HCT116 (cell line): ENCODE measurements around the gene HDGF. TPM values are rescaled to one million over a fixed set of nuclear protein-coding genes. Genes with fewer than 3 reads are reported as not detected.

Source experiments
- ATAC-seq: fragments of 200-7000 bp; cut with Tn5 transposase; 2 replicates; pipeline ENCODE4 v1.9.1; 2020; ENCODE audit warnings: mild to moderate bottlenecking, moderate library complexity
- BruUV-seq: library from RNA; stranded (reverse); fragments of 400-500 nt; replicated peaks from 2 replicates; lab custom pipeline; 2021; lab: Mats Ljungman, UMichigan
- CTCF ChIA-PET: fragments of 300-600 bp; sonication (Branson Sonifier 250); formaldehyde crosslinking; loops from one replicate; lab custom pipeline; 2021; ENCODE audit warnings: antibody characterized with exemption; lab: Charles Lee
- POLR2A ChIA-PET: fragments of 300-600, 350-600 bp; sonication (Branson Sonifier 250); formaldehyde crosslinking; loops from one replicate; lab custom pipeline; 2021; ENCODE audit warnings: antibody characterized with exemption; lab: Charles Lee
- RAD21 ChIA-PET, 2 experiments: fragments of 300-600 bp; sonication (Branson Sonifier 250); formaldehyde crosslinking; loops; one replicate each; lab custom pipeline; 2023; ENCODE audit warnings: low total read pairs in 2 of 2; ENCODE audit not compliant: uncharacterized antibody in 2 of 2, unreplicated experiment in 2 of 2, low non-redundant PET in 1 of 2; lab: Charles Lee
- DNase-seq: peaks from one replicate; pipeline ENCODE4 v3.0.0-alpha.2; 2010; ENCODE audit warnings: low read depth, low spot score
- H2AFZ ChIP-seq: fragments of 200-600 bp; shearing (Covaris generic), sonication (generic); 2 replicates; pipeline ENCODE4 v1.6.1; 2017; ENCODE audit warnings: low read depth, mixed run types, mixed read lengths, antibody characterized with exemption, low read length; ENCODE audit not compliant: poor library complexity, severe bottlenecking
- H3K27ac ChIP-seq: 2 replicates; pipeline ENCODE4 v1.5.1; 2012; ENCODE audit warnings: low read depth, low read length
- H3K27me3 ChIP-seq: fragments of 200-600 bp; sonication (generic); 2 replicates; pipeline ENCODE4 v1.6.1; 2016; ENCODE audit warnings: mixed run types, low read length, mixed read lengths; ENCODE audit not compliant: insufficient read depth
- H3K36me3 ChIP-seq, 2 experiments: fragments of 200-500 bp in 1 of 2; fragments of 200-600 bp in 1 of 2; sonication (Bioruptor generic) in 1 of 2; sonication (generic) in 1 of 2; 2 replicates each; pipeline versions ENCODE4 v1.5.1 to v1.6.1; 2014 to 2016; ENCODE audit warnings: low read length in 2 of 2, inconsistent platforms in 1 of 2, mixed read lengths in 1 of 2, mixed run types in 1 of 2; ENCODE audit not compliant: insufficient read depth in 2 of 2, control insufficient read depth in 1 of 2
- H3K4me1 ChIP-seq, 2 experiments: fragments of 200-600 bp in 1 of 2; sonication (generic) in 1 of 2; 2 replicates each; pipeline versions ENCODE4 v1.5.1 to v1.6.1; 2012 to 2017; ENCODE audit warnings: low read length in 2 of 2, inconsistent platforms in 1 of 2, mild to moderate bottlenecking in 1 of 2, mixed read lengths in 1 of 2, mixed run types in 1 of 2, moderate library complexity in 1 of 2; ENCODE audit not compliant: insufficient read depth in 2 of 2, control insufficient read depth in 1 of 2
- H3K4me2 ChIP-seq: fragments of 200-600 bp; sonication (generic); 2 replicates; pipeline ENCODE4 v1.6.1; 2017; ENCODE audit warnings: mixed run types, low read length, mixed read lengths
- H3K4me3 ChIP-seq, 2 experiments: fragments of 200-600 bp in 1 of 2; sonication (generic) in 1 of 2; replicated peaks in 1 of 2; 2 replicates each; pipeline ENCODE4 v1.5.1; 2011 to 2016; ENCODE audit warnings: low read length in 2 of 2, control low read depth in 1 of 2, low read depth in 1 of 2, mild to moderate bottlenecking in 1 of 2, mixed read lengths in 1 of 2, mixed run types in 1 of 2
- H3K79me2 ChIP-seq: fragments of 200-600 bp; sonication (generic); 2 replicates; pipeline ENCODE4 v1.6.1; 2017; ENCODE audit warnings: mild to moderate bottlenecking, mixed run types, low read length, moderate library complexity, mixed read lengths; ENCODE audit not compliant: insufficient read depth
- H3K9ac ChIP-seq: fragments of 200-600 bp; sonication (generic); 2 replicates; pipeline ENCODE4 v1.6.1; 2016; ENCODE audit warnings: low read length, mixed read lengths
- H3K9me2 ChIP-seq: fragments of 200-600 bp; sonication (generic), shearing (Covaris generic); 2 replicates; pipeline ENCODE4 v1.6.1; 2017; ENCODE audit warnings: mixed run types, mild to moderate bottlenecking, moderate library complexity; ENCODE audit not compliant: insufficient read depth
- H3K9me3 ChIP-seq, 2 experiments: fragments of 200-500 bp in 1 of 2; fragments of 200-600 bp in 1 of 2; sonication (Bioruptor generic) in 1 of 2; sonication (generic) in 1 of 2; 2 replicates each; pipeline ENCODE4 v1.6.1; 2014 to 2017; ENCODE audit warnings: low read length in 2 of 2, mixed read lengths in 2 of 2, inconsistent platforms in 1 of 2, low read depth in 1 of 2, mild to moderate bottlenecking in 1 of 2, mixed run types in 1 of 2, moderate library complexity in 1 of 2; ENCODE audit not compliant: control insufficient read depth in 1 of 2, insufficient read depth in 1 of 2
- H4K20me1 ChIP-seq: fragments of 200-600 bp; sonication (generic), shearing (Covaris generic); 2 replicates; pipeline ENCODE4 v1.6.1; 2017; ENCODE audit warnings: mixed run types, mild to moderate bottlenecking, moderate library complexity; ENCODE audit not compliant: insufficient read depth
- CBX3 ChIP-seq: IDR thresholded peaks from 2 replicates; pipeline ENCODE4 v1.6.1; 2012; ENCODE audit warnings: low read depth
- CEBPB ChIP-seq: IDR thresholded peaks from 2 replicates; pipeline ENCODE4 v1.6.1; 2012; ENCODE audit warnings: low read depth
- ELF1 ChIP-seq: IDR thresholded peaks from 2 replicates; pipeline ENCODE4 v1.6.1; 2012; ENCODE audit warnings: low read depth, borderline replicate concordance
- EZH2 ChIP-seq: fragments of 200-600 bp; sonication (generic); IDR thresholded peaks from 2 replicates; pipeline ENCODE4 v1.6.1; 2017; ENCODE audit warnings: antibody characterized with exemption, mixed run types
- EZH2phosphoT487 ChIP-seq: fragments of 200-600 bp; IDR thresholded peaks from 2 replicates; pipeline ENCODE4 v1.6.1; 2018; ENCODE audit warnings: antibody characterized with exemption, borderline replicate concordance
- JUND ChIP-seq: IDR thresholded peaks from 2 replicates; pipeline ENCODE4 v1.6.1; 2012
- POLR2A ChIP-seq: IDR thresholded peaks from 2 replicates; pipeline ENCODE4 v1.7.0; 2011; ENCODE audit warnings: borderline replicate concordance; ENCODE audit not compliant: insufficient read depth, insufficient read length; ENCODE audit errors: extremely low read depth
- POLR2AphosphoS5 ChIP-seq: IDR thresholded peaks from 2 replicates; pipeline ENCODE4 v1.6.1; 2011; ENCODE audit warnings: mild to moderate bottlenecking, low read depth, low read length, moderate library complexity
- RAD21 ChIP-seq: IDR thresholded peaks from 2 replicates; pipeline ENCODE4 v1.6.1; 2012; ENCODE audit warnings: low read depth, mild to moderate bottlenecking
- SP1 ChIP-seq: IDR thresholded peaks from 2 replicates; pipeline ENCODE4 v1.6.1; 2012; ENCODE audit warnings: low read depth
- SRF ChIP-seq: IDR thresholded peaks from 2 replicates; pipeline ENCODE4 v1.6.1; 2012; ENCODE audit warnings: low read depth
- TCF7L2 ChIP-seq: IDR thresholded peaks from 2 replicates; pipeline ENCODE4 v1.7.0; 2011; ENCODE audit warnings: borderline replicate concordance, inconsistent platforms; ENCODE audit not compliant: insufficient read depth, insufficient read length; ENCODE audit errors: extremely low read depth
- ZBTB33 ChIP-seq: IDR thresholded peaks from 2 replicates; pipeline ENCODE4 v1.6.1; 2011; ENCODE audit warnings: mild to moderate bottlenecking, low read length, moderate library complexity; ENCODE audit not compliant: insufficient replicate concordance; ENCODE audit errors: extremely low read depth
- ZFX ChIP-seq: fragments of 450-650 bp; IDR thresholded peaks from 2 replicates; pipeline ENCODE4 v1.6.1; 2017
- ZNF274 ChIP-seq: fragments of 200-500 bp; sonication (Bioruptor generic); IDR thresholded peaks from 2 replicates; pipeline ENCODE4 v1.6.1; 2014; ENCODE audit warnings: mild to moderate bottlenecking, low read depth, low read length, inconsistent platforms
- intact Hi-C: fragments of 100-400 bp; cut with micrococcal nuclease; formaldehyde crosslinking; loops from 2 replicates; pipeline ENCODE4 v1.10.0; 2022
- total RNA-seq: library from RNA; stranded (reverse); gene quantifications from one replicate; pipeline ENCODE4 v1.2.1, GENCODE V29; 2021; ENCODE audit not compliant: unreplicated experiment
- TF ChIP-seq, protein P1 (sequence below), 3 experiments: fragments of 200-600 bp in 1 of 3; sonication (generic) in 1 of 3; IDR thresholded peaks in 2 of 3; conservative IDR thresholded peaks in 1 of 3; 2 replicates each; pipeline ENCODE4 v1.5.1; 2012 to 2017; ENCODE audit warnings: low read depth in 2 of 3, low read length in 2 of 3, antibody characterized with exemption in 1 of 3, borderline replicate concordance in 1 of 3, control low read depth in 1 of 3, mild to moderate bottlenecking in 1 of 3, mixed read lengths in 1 of 3, mixed run types in 1 of 3, moderate library complexity in 1 of 3; ENCODE audit not compliant: insufficient read depth in 1 of 3

HDGF gene
- total RNA-seq, 1 experiment from 2014 or later = 304 TPM

DNA sequence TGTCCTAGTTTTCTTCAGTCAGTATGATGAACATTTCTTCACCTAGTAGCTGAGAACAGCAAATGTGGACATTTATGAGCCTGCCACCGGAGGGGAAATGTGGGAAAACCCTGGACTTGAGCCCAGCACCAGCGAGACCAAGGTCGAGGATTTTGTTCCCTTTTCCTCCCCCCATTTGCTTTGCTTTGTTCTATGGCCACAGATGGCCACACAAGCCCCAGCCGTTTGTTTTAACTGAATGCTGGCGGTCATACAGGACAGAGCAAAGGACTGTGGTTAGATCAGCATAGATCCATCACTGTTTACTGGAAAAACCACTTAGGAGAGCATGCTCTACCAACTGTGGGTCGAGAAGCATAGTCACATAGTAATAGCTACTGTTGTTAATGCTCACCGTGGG, 44.3 kb upstream of the HDGF start:
- Histone ChIP-seq H3K9ac (no peak overlapping the region), H2AFZ (no peak overlapping the region), H3K4me2 (no peak overlapping the region), H3K27me3 (no peaks in the 10 kb centered on the region), H4K20me1 (0 out of 2 replicates have a peak, but pooled peaks cover 4% of the 10 kb centered on the region), H3K9me2 (no peaks in the 10 kb centered on the region), H3K36me3 (peaks cover 69 to 77% of the 10 kb centered on the region in 2 experiments), H3K9me3 (no peaks in the 10 kb centered on the region), H3K79me2 (peaks cover 13% of the 10 kb centered on the region; the same call in 1 of the 2 replicates), H3K4me1 (peaks cover 2 to 8% of the 10 kb centered on the region in 2 experiments; a peak in 2 of 4 replicates), H3K4me3 (no peak overlapping the region), H3K27ac (no peak overlapping the region)
- RAD21 ChIA-PET = no interaction called here
- POLR2A ChIA-PET = no interaction called here
- no TSS peak for BruUV-seq
- DNase-seq (no peak), ATAC-seq (no peak)
- intact Hi-C loops = loop anchor here (5.0 kb wide), 1 partner anchor 132 kb away; no protein-coding TSS in a partner anchor
- TF ChIP-seq ZFX = no peak
- no peak for TF ChIP-seq SP1
- TF ChIP-seq POLR2A = no peak
- TF ChIP-seq TCF7L2 = no peak
- no peak for TF ChIP-seq CEBPB
- TF ChIP-seq, protein P1, sequence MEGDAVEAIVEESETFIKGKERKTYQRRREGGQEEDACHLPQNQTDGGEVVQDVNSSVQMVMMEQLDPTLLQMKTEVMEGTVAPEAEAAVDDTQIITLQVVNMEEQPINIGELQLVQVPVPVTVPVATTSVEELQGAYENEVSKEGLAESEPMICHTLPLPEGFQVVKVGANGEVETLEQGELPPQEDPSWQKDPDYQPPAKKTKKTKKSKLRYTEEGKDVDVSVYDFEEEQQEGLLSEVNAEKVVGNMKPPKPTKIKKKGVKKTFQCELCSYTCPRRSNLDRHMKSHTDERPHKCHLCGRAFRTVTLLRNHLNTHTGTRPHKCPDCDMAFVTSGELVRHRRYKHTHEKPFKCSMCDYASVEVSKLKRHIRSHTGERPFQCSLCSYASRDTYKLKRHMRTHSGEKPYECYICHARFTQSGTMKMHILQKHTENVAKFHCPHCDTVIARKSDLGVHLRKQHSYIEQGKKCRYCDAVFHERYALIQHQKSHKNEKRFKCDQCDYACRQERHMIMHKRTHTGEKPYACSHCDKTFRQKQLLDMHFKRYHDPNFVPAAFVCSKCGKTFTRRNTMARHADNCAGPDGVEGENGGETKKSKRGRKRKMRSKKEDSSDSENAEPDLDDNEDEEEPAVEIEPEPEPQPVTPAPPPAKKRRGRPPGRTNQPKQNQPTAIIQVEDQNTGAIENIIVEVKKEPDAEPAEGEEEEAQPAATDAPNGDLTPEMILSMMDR (IDR thresholded peaks at IDR 0.05 in 2 of 3, conservative IDR thresholded peaks at IDR 0.05 in 1 of 3; ENCODE audit: borderline replicate concordance in 1 of 3, insufficient read depth in 1 of 3, low read depth in 2 of 3, low read length in 2 of 3) = no peak
- TF ChIP-seq CBX3 = no peak
- no peak for TF ChIP-seq ELF1
- TF ChIP-seq ZBTB33 = no peak
- no peak for TF ChIP-seq EZH2
- TF ChIP-seq ZNF274 = no peak
- no peak for TF ChIP-seq EZH2phosphoT487
- no peak for TF ChIP-seq RAD21
- no peak for TF ChIP-seq JUND
- no peak for TF ChIP-seq SRF
- no peak for TF ChIP-seq POLR2AphosphoS5
- CTCF ChIA-PET = interaction anchor here (1.2 to 1.5 kb wide), 2 partner anchors 65 to 70 kb away, joined by 3 to 6 read pairs; partner anchors contain the start of gene NTRK1
